Measurements from ENCODE around the gene MFNG.

MFNG gene

GRCh38 chr22:37420686-37421467 is 65.3 kb downstream of the MFNG start:
- no peak for DNase-seq

DNA sequence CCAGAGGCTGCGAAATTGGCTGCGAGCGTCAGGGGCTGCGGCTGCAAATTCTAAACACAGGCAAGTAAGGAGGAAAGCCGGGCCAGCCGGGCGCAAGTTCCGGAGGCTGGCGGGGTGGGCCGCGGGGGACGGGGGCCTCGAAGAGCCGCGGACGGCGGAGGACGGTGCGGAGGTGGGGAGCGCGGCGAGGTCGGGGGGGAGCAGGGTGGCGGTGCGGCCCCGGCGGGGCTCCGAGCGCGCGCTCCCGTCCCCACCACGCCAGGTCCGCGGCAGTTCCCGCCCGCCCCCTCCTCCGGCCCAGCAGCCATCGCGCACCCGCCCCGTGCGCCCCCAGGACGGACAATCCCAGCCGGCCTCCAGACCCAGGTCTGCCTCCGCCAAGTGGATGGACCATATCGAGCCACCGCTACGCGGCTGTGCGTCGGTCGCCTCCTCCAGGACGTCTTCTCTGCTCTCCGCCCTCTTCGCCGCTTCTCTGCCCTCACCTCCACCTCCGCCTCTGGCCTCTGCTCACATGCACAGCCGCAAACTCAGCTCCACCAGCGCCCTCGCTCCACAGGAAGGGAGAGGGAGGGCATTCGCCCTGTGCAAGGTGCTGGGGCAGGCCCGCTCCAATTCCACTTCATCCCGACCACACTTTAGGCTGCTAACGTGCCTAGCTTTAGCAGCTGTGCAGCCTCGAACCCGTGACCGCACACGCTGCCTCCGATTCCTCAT is 66.1 kb downstream of the MFNG start:
- peak; percentile 46 for DNase-seq

DNA sequence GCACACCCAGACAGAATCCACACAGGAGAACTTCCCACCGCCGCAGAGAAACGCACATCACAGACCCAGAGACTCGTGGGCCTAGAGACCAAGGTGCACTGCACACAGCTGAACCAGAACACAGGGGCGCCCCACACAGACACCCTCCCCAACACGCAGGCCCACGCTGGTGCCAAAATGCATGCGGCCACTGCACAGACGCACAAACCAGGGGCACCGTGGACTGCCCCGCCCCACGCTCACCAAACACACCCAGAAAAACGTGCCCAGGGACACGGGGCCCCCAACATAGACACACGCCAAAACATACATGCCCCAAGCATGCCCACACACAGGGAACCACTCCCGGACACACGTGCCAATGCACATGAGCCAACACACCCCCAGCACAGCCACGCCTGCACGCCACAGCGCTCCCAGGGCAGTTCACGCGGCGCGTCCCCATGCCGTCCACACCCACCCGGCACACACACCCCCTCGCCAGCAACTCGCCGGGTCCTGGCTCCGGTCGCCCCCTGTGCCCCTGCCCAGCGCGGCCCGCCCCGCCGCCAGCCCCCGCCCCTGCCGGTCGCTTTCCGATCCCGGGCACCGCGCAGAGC is 66.7 kb downstream of the MFNG start:
- DNase-seq = no peak
